ENCODE data around the gene DNASE1L3. TPM values are rescaled to one million over a fixed set of nuclear protein-coding genes. Genes with fewer than 3 reads are reported as not detected.

DNASE1L3 gene
- total and polyA plus RNA-seq, 2 of the 4 experiments (the other 2 are of a cell fraction): not detected

DNA sequence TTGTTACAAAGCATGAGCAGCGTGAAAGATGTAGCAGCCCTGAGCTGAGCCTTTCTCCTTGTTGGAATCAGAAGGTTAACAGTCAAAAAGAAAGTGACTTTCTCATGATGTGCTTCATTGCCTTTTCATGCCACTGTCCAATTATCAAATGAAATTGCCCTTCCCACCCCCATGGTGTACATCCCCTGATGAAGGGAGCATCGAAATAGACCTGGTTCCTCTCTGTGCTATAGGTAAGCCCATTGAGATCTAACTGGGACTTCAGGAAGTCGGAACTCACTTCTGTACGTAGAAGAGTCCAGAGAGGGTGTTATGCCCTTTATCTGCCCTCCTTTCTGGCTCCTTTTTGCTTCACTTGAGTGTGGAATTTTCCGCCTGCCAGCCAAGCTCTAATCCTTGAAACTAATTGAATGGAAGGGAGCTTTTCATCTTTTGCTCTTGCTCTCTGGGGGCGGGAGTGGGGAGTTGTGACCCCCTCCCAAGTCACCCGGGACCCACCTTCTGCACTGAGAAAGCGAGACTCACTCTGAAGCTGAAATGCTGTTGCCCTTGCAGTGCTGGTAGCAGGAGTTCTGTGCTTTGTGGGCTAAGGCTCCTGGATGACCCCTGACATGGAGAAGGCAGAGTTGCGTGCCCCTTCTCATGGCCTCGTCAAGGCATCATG, 47.8 kb upstream of the DNASE1L3 start:
- Histone ChIP-seq H4K5ac (ENCODE audit: low read depth, low read length) (no peak overlapping the region), H3K14ac (replicated peaks; ENCODE audit: low read depth, low read length) (no peak overlapping the region)
- CTCF ChIA-PET: interaction anchor here (0.6 kb wide), 1 partner anchor 246 kb away, joined by 3 read pairs; no protein-coding TSS in a partner anchor

More for the DNA sequence above, 47.8 kb upstream of the DNASE1L3 start:
- Histone ChIP-seq H3K79me1 (ENCODE audit: low read depth in 1 of 2, low read length in 2 of 2) (no peaks in the 10 kb centered on the region), H2AFZ (replicated peaks; ENCODE audit: low read length, poor library complexity) (no peak overlapping the region), H3K18ac (ENCODE audit: low read depth, low read length) (no peak overlapping the region), H2BK20ac (ENCODE audit: low read depth, low read length) (peak overlapping the region; percentile 40; the same call in 1 of the 2 replicates), H3K4me1 (ENCODE audit: control insufficient read depth, insufficient read depth, low read length) (peaks cover 11% of the 10 kb centered on the region), H3K9me1 (ENCODE audit: insufficient read depth, low read length) (peaks cover 9% of the 10 kb centered on the region), H3K27ac (ENCODE audit: insufficient read depth, low read length) (no peak overlapping the region), H2AK9ac (replicated peaks; ENCODE audit: low read depth, low read length, poor library complexity) (no peak overlapping the region), H3K4me2 (ENCODE audit: low read depth, low read length) (no peak overlapping the region), H3K27me3 (ENCODE audit: control insufficient read depth, insufficient read depth, low read length) (no peaks in the 10 kb centered on the region), H4K91ac (ENCODE audit: insufficient read depth, low read depth, low read length) (no peak overlapping the region), H2BK120ac (ENCODE audit: low read depth, low read length) (no peak overlapping the region), H3K9ac (ENCODE audit: low read depth, low read length) (no peak overlapping the region), H4K8ac (ENCODE audit: low read depth in 2 of 2, low read length in 2 of 2) (no peak overlapping the region), H4K20me1 (ENCODE audit: insufficient read depth, low read length) (peaks cover 5% of the 10 kb centered on the region; the same call in 1 of the 2 replicates), H3K9me3 (ENCODE audit: control insufficient read depth, insufficient read depth, low read length) (no peaks in the 10 kb centered on the region), H2AK5ac (ENCODE audit: low read depth, low read length) (no peak overlapping the region), H2BK15ac (ENCODE audit: low read depth, low read length) (no peak overlapping the region), H3K23ac (ENCODE audit: low read depth, low read length) (no peak overlapping the region), H3K4ac (ENCODE audit: low read depth, low read length) (no peak overlapping the region), H3K56ac (ENCODE audit: extremely low read depth, insufficient read depth, low read length) (no peak overlapping the region), H3K36me3 (ENCODE audit: control insufficient read depth, insufficient read depth, low read length) (peaks cover 7% of the 10 kb centered on the region), H3K4me3 (ENCODE audit: insufficient read depth, low read depth, low read length) (no peak overlapping the region), H2BK5ac (ENCODE audit: low read depth, low read length, poor library complexity, severe bottlenecking) (no peak overlapping the region)
- dilution Hi-C loops (cut with HindIII; ENCODE audit: low sequenced_read_pairs, unreplicated experiment) (no loop called here), in situ Hi-C loops (cut with MboI; ENCODE audit: low sequenced_read_pairs) (no loop called here), intact Hi-C loops (cut with micrococcal nuclease) (no loop called here)
- no TSS peak for BruUV-seq (replicated peaks)
- 94% methylated on average over 2 of the region's 10 CpGs; no CpG with 5 or more reads in 1 of the 2 experiments for WGBS, 2 experiments (ENCODE audit: extremely low coverage in 2 of 2, insufficient read length in 1 of 2)
- TF ChIP-seq MAFK (IDR thresholded peaks at IDR 0.05; ENCODE audit: low read depth, low read length): no peak
- TF ChIP-seq POLR2A (IDR thresholded peaks at IDR 0.05; ENCODE audit: low read depth, low read length): no peak
- TF ChIP-seq, protein P1, sequence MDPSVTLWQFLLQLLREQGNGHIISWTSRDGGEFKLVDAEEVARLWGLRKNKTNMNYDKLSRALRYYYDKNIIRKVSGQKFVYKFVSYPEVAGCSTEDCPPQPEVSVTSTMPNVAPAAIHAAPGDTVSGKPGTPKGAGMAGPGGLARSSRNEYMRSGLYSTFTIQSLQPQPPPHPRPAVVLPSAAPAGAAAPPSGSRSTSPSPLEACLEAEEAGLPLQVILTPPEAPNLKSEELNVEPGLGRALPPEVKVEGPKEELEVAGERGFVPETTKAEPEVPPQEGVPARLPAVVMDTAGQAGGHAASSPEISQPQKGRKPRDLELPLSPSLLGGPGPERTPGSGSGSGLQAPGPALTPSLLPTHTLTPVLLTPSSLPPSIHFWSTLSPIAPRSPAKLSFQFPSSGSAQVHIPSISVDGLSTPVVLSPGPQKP (IDR thresholded peaks at IDR 0.05; ENCODE audit: borderline replicate concordance, low read depth, low read length): no peak
- TF ChIP-seq RFX5 (IDR thresholded peaks at IDR 0.05; ENCODE audit: low read depth, low read length): no peak
- TF ChIP-seq, protein P2, sequence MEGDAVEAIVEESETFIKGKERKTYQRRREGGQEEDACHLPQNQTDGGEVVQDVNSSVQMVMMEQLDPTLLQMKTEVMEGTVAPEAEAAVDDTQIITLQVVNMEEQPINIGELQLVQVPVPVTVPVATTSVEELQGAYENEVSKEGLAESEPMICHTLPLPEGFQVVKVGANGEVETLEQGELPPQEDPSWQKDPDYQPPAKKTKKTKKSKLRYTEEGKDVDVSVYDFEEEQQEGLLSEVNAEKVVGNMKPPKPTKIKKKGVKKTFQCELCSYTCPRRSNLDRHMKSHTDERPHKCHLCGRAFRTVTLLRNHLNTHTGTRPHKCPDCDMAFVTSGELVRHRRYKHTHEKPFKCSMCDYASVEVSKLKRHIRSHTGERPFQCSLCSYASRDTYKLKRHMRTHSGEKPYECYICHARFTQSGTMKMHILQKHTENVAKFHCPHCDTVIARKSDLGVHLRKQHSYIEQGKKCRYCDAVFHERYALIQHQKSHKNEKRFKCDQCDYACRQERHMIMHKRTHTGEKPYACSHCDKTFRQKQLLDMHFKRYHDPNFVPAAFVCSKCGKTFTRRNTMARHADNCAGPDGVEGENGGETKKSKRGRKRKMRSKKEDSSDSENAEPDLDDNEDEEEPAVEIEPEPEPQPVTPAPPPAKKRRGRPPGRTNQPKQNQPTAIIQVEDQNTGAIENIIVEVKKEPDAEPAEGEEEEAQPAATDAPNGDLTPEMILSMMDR (conservative IDR thresholded peaks at IDR 0.05; ENCODE audit: low read depth, low read length): no peak
- TF ChIP-seq BHLHE40 (IDR thresholded peaks at IDR 0.05; ENCODE audit: low read depth, low read length): no peak
- POLR2A ChIA-PET (ENCODE audit: unreplicated experiment): no interaction called here
- ATAC-seq (ENCODE audit: low read depth) (no peak), DNase-seq (no peak)

All from IMR-90 (cell line).